HG02610 (cell line): ENCODE results near the gene CCPG1.
A peak's percentile ranks its signal among the peaks of the same experiment; 100 is the strongest.
"Not testable (repeated sequence)": the region's sequence is repeated elsewhere in the genome, so short reads cannot be mapped to it uniquely, and the experiment has no call there.

Experiments
- ATAC-seq: cut with Tn5 transposase; IDR thresholded peaks from one replicate; pipeline ENCODE4 v1.9.1; 2021; ENCODE audit warnings: mild to moderate bottlenecking, moderate library complexity; ENCODE audit not compliant: unreplicated experiment

Gene CCPG1, protein sequence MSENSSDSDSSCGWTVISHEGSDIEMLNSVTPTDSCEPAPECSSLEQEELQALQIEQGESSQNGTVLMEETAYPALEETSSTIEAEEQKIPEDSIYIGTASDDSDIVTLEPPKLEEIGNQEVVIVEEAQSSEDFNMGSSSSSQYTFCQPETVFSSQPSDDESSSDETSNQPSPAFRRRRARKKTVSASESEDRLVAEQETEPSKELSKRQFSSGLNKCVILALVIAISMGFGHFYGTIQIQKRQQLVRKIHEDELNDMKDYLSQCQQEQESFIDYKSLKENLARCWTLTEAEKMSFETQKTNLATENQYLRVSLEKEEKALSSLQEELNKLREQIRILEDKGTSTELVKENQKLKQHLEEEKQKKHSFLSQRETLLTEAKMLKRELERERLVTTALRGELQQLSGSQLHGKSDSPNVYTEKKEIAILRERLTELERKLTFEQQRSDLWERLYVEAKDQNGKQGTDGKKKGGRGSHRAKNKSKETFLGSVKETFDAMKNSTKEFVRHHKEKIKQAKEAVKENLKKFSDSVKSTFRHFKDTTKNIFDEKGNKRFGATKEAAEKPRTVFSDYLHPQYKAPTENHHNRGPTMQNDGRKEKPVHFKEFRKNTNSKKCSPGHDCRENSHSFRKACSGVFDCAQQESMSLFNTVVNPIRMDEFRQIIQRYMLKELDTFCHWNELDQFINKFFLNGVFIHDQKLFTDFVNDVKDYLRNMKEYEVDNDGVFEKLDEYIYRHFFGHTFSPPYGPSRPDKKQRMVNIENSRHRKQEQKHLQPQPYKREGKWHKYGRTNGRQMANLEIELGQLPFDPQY

DNA sequence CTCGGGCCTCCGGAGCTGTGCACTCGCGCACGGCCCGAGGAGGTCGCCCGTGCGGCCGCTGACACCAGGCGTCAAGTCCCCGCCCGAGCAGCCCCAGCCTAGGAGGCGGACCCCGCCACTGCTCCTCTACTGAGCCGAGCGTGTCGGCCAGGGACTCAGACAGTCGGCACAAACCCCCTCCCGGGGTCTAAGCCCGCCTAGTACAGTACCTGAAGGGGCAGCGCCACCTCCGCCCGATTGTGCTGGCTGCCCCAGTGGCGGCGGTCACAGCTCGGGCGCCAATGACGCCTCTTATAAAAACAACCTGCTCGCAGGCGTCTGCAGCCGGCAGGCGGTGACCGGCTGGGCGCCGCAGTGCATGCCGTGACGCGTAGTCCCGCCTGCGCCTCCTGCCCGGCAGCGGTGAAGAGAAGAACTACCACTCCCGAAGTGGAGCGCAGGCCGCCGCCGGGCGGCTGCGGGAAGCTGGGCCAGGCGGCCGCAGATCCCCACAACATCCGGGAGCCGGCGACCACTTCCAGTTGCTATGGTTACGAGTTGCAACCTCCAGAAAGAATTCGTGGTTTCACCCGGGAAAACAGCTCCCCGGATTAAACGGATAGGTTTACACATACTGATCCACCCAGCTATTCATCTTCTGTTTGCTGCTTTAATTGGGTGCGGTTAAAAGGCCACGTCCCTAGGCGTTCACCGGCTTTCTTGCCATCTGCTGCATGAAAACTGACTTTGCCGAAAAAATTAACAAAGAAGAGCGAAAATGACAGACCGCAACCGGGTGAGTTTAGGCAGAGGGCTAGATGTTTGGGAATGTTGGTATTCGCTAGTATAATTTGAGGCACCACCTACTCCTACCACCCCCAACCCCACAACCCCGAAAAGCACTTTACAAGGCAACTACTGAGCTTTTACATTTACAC lies at the start of gene CCPG1, which contains the start of gene PIERCE2:
Gene CCPG1, minus strand, starts transcription at position 348 of the 917 bp plus-strand sequence. CDS start 18,935 bp downstream, outside the sequence.
Gene PIERCE2, plus strand, starts transcription at position 484 of the 917 bp plus-strand sequence. Its CDS starts 274 bp downstream, at position 758.
- ATAC-seq, result peak; percentile 97

DNA sequence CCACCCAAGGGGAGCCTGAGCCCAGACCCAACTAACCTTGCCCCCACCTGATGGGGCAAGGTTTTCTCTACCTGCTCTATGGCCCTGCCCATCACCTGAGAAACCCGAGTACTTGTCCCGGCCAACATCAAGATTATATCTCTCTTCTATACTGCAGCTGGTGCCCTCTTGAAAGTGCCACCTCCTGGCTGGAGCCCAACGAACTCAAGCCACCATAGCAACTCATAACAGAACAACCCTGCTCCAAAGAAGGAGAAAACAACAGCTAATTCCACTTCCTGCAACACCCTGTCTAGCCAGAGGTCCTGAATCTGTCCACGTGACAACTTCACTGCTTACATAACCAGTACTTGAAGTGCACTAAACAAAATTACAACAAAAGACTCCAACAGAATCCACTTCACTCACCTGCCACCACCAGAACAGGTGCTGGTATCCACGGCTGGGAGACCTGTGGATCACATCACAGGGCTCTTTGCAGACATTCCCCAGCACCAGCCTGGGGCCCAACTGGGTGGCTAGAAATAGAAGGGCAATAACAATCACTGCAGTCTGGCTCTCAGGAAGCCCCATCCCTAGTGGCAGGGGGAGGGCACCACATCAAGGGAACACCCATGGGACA lies 49.4 kb upstream of the CCPG1 start:
- ATAC-seq, result no peak

- not testable (repeated sequence) for ATAC-seq
Observed at GRCh38 chr15:55447030-55447394, 38.9 kb upstream of the CCPG1 start.

- not testable (repeated sequence) for ATAC-seq
Observed at GRCh38 chr15:55446379-55447029, 38.3 kb upstream of the CCPG1 start.

DNA sequence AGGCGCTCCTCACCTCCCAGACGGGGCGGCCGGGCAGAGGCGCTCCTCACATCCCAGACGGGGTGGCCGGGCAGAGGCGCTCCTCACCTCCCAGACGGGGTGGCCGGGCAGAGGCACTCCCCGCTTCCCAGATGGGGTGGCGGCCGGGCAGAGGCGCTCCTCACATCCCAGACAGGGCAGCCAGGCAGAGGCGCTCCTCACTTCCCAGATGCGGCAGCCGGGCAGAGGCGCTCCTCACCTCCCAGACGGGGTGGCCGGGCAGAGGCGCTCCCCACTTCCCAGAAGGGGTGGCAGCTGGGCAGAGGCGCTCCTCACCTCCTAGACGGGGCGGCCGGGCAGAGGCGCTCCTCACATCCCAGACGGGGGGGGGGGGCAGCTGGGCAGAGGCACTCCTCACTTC lies 37.8 kb upstream of the CCPG1 start:
- ATAC-seq, result not testable (repeated sequence)

GRCh38 chr15:55443141-55443540 lies 35.0 kb upstream of the CCPG1 start:
- not testable (repeated sequence) for ATAC-seq

- ATAC-seq, result peak; percentile 68
Observed at GRCh38 chr15:55434989-55435825, 27.0 kb upstream of the CCPG1 start.

DNA sequence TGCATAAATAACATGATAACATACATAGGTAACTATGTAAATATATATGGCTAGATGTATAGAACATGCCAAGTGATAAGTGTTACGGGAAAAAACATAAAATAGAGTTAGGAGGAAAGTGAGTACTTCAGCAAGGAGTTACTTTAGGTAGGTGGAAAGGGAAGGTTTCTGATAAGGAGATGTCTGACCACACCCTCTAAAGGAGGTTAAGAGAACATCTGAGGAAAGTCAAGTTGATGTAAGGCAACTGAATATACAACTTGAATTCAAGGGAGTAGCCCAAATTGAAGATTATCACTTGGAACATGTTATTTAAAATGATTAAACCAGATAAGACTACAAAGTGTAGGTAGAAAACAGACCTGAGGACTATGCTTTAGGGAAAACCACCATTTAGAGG lies 13.9 kb upstream of the CCPG1 start:
- no peak for ATAC-seq

DNA sequence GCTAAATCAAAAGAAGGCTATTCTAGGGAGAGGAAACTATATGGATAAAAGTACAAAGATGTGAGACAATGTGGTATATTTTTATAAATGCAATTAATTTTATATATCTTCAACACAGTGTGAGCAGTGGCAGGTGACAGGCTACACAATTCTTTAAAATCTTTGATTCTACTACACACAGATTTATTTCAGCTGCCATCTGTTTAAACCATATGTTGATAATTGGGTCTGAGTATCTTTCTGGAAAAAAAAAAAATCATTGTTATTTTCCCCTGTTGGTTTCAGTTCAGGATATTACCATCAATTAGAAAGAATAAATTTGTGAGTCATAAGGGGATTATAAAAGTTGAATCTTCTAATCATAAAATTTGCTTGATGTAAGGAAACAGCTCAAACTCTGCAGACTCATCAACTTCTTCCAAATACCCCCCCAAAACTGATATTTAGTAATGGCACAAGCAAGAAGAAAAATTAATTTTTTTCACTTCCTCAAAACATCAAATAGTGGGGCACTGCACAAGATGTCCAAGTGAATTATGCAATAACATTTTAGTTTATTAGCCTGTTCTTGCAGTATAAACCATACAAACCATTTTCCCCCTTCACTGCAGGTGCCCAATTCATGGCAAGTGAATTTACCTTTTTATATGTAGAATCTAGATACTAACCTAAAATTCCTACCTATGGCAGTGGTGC lies 12.2 kb upstream of the CCPG1 start:
- ATAC-seq, result no peak

DNA sequence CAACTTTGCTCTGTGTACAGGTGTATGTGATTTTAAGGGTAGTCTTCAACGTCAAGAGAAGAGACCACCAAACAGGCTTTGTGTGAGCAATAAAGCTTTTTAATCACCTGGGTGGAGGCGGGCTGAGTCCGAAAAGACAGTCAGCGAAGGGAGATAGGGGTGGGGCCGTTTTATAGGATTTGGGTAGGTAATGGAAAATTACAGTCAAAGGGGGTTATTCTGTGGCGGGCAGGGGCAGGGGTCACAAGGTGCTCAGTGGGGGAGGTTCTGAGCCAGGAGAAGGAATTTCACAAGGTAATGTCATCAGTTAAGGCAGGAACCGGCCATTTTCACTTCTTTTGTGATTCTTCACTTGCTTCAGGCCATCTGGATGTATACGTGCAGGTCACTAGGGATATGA lies 9.5 kb upstream of the CCPG1 start:
- not testable (repeated sequence) for ATAC-seq

DNA sequence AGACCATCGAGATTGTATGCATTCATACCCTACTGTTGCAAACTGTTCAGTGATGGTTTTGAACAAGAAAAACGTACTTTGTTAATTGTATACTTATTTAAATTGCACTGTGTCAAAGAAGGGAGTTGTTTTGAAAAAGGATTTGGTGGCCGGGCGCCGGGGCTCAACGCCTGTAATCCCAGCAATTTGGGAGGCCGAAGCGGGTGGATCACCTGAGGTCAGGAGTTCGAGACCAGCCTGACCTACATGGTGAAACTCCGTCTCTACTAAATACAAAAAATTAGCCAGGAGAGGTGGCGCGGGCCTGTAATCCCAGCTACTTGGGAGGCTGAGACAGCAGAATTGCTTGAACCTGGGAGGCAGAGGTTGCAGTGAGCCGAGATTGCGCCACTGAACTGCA lies 817 bp upstream of the CCPG1 start:
- not testable (repeated sequence) for ATAC-seq

DNA sequence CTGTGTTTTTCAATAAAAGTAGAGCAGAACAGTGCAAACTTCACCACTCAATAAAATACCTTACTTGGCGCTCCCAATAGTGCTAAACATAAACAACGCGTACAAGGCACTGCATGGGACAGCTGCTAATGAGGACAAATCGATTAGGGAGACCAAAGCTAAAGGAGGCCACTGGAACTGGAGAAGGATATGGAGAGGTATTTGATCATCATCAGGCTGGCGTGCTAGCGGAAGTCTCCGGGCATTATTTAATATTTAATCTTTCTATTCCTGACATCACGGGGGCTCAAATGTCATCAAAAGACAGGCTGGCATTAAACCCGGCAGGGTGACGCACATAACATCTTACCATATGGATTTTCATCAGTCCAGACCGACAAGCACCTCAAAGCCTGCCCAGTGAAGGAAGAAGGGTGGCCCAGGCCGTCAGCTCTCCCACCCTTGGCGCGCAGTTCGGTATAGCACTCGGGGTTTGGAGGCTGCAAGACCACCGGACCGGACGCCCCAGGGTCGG lies 604 bp downstream of the CCPG1 start:
- no peak for ATAC-seq

DNA sequence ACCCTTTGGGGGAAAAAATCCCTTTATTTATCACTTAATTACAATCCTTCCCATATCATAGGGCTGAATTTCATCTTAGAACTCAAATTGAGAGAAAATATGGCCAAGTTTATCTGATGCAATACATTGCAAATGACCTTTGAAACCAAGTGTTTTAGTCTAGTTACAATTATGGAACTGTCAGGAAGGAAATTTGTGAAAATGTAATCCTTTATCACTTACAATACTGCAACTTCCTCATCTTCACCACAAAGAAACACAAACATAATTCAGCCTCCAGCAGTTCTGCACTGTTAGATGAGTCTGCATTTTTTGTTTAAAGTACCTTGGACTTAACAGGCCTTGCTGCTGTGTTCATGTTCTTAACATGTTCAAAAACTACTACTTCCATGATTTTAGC lies 4.6 kb downstream of the CCPG1 start:
- no peak for ATAC-seq

- no peak for ATAC-seq
Observed at GRCh38 chr15:55402707-55403106, 5.5 kb downstream of the CCPG1 start.

- ATAC-seq, result no peak
Observed at GRCh38 chr15:55401786-55402246, 6.3 kb downstream of the CCPG1 start.

GRCh38 chr15:55400050-55400449 lies 8.1 kb downstream of the CCPG1 start:
- not testable (repeated sequence) for ATAC-seq

DNA sequence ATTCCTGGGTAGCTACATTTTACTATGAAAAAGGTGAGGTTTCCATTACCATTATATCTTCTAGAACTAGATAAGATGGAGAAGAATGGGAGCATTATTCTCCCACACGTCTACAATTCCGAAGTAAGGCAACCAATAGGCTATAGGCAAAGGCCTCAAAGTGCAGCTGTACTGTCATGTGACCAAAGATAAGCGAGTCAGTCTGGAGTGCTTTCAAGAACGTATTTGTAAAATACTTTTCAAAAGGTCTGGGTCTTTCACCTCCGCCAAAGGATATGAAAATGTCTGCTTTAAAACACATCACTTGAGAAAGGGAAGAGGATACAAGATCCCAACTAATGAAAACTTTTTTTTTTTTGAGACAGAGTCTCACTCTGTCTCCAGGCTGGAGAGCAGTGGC lies 9.9 kb downstream of the CCPG1 start:
- ATAC-seq, result no peak

GRCh38 chr15:55394694-55395093 lies 13.5 kb downstream of the CCPG1 start:
- no peak for ATAC-seq
